Peyer's patch (tissue), 4 donors: ENCODE data around the gene ATP2A1. TPM values are rescaled to one million over a fixed set of nuclear protein-coding genes. Genes with fewer than 3 reads are reported as not detected.

Source experiments
- DNase-seq, 3 donors: peaks; one replicate each; pipeline ENCODE4 v3.0.0-alpha.2; 2017 to 2019
- H3K27ac ChIP-seq, 4 donors: fragments of 200-600 bp; sonication (generic); one replicate each; pipeline ENCODE4 v1.5.1; 2016 to 2019
- H3K27me3 ChIP-seq, 2 donors: fragments of 200-600 bp; sonication (generic); one replicate each; pipeline ENCODE4 v1.5.1; 2019
- H3K36me3 ChIP-seq, 3 donors: fragments of 200-600 bp; sonication (generic); one replicate each; pipeline ENCODE4 v1.5.1; 2016 to 2019
- H3K4me1 ChIP-seq, 4 donors: fragments of 200-600 bp; sonication (generic); one replicate each; pipeline ENCODE4 v1.5.1; 2016 to 2019
- H3K4me3 ChIP-seq, 4 donors: fragments of 200-600 bp; sonication (generic); 1 replicate in 3 of 4; 2 replicates in 1 of 4; pipeline ENCODE4 v1.5.1; 2016 to 2019; ENCODE audit warnings: mild to moderate bottlenecking in 1 of 4
- H3K9me3 ChIP-seq, 4 donors: fragments of 200-600 bp; sonication (generic); one replicate each; pipeline ENCODE4 v1.5.1; 2016 to 2019; ENCODE audit warnings: mild to moderate bottlenecking in 1 of 4
- POLR2A ChIP-seq, 2 donors: fragments of 450-650 bp; IDR thresholded peaks; one replicate each; pipeline ENCODE4 v1.5.1; 2017; ENCODE audit warnings: antibody characterized with exemption in 2 of 2, mild to moderate bottlenecking in 2 of 2, moderate library complexity in 2 of 2
- total RNA-seq, 4 donors: library from RNA; depleted of rRNA; stranded (reverse); fragments of >200 nt; gene quantifications; one replicate each; pipeline ENCODE4 v1.1.0, GENCODE V29; 2016
- TF ChIP-seq, protein P1 (sequence below), 6 experiments: fragments of 450-650 bp in 4 of 6; fragments of 200-600 bp in 2 of 6; sonication (generic) in 1 of 6; IDR thresholded peaks; one replicate each; pipeline ENCODE4 v1.5.1; 2017 to 2019; ENCODE audit warnings: antibody characterized with exemption in 6 of 6, mild to moderate bottlenecking in 3 of 6, moderate library complexity in 1 of 6

Gene ATP2A1
- total RNA-seq, 4 donors from 2014 or later, result 0.35 to 142 (median 2.0) TPM; not detected in 1

- TF ChIP-seq, protein P1, sequence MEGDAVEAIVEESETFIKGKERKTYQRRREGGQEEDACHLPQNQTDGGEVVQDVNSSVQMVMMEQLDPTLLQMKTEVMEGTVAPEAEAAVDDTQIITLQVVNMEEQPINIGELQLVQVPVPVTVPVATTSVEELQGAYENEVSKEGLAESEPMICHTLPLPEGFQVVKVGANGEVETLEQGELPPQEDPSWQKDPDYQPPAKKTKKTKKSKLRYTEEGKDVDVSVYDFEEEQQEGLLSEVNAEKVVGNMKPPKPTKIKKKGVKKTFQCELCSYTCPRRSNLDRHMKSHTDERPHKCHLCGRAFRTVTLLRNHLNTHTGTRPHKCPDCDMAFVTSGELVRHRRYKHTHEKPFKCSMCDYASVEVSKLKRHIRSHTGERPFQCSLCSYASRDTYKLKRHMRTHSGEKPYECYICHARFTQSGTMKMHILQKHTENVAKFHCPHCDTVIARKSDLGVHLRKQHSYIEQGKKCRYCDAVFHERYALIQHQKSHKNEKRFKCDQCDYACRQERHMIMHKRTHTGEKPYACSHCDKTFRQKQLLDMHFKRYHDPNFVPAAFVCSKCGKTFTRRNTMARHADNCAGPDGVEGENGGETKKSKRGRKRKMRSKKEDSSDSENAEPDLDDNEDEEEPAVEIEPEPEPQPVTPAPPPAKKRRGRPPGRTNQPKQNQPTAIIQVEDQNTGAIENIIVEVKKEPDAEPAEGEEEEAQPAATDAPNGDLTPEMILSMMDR (IDR thresholded peaks at IDR 0.05), result no peak
- TF ChIP-seq POLR2A (IDR thresholded peaks at IDR 0.05), result no peak
- DNase-seq, result peak in 2 of 3 donors; percentile 83 to 84
- Histone ChIP-seq H3K4me3 (no peak overlapping the region), H3K27ac (peak overlapping the region in 2 of 4 donors; percentile 39 to 82), H3K36me3 (no peaks in the 10 kb centered on the region), H3K9me3 (no peaks in the 10 kb centered on the region), H3K4me1 (peaks cover 0 to 8% (median 2%) of the 10 kb centered on the region in 4 donors), H3K27me3 (no peaks in the 10 kb centered on the region)
Observed at GRCh38 chr16:28930652-28931051, 52.4 kb downstream of the ATP2A1 start.

- Histone ChIP-seq H3K36me3 (no peaks in the 10 kb centered on the region), H3K4me1 (peaks cover 0 to 11% (median 4%) of the 10 kb centered on the region in 4 donors), H3K9me3 (no peaks in the 10 kb centered on the region), H3K4me3 (peak within 1 kb of the TSS in 2 of 4 donors; percentile 40 to 51), H3K27ac (peak within 1 kb of the TSS in 2 of 4 donors; percentile 74 to 82), H3K27me3 (no peaks in the 10 kb centered on the region)
- peak in 2 of 3 donors; percentile 75 to 78 for DNase-seq
- TF ChIP-seq POLR2A (IDR thresholded peaks at IDR 0.05), result no peak
- TF ChIP-seq, protein P1 (IDR thresholded peaks at IDR 0.05), result no peak
Observed at GRCh38 chr16:28931801-28932225, 53.5 kb downstream of the ATP2A1 start, which contains the start of gene CD19. CD19 (plus strand) TSS chr16:28931971; CDS start chr16:28932001, 30 bp downstream.

- Histone ChIP-seq H3K4me1 (peaks cover 0 to 12% (median 4%) of the 10 kb centered on the region in 4 donors), H3K27me3 (no peaks in the 10 kb centered on the region), H3K36me3 (no peaks in the 10 kb centered on the region), H3K4me3 (peak overlapping the region in 2 of 4 donors; percentile 40 to 51), H3K9me3 (no peaks in the 10 kb centered on the region), H3K27ac (peak overlapping the region in 2 of 4 donors; percentile 74 to 82)
- no peak for TF ChIP-seq POLR2A (IDR thresholded peaks at IDR 0.05)
- TF ChIP-seq, protein P1 (IDR thresholded peaks at IDR 0.05), result no peak
- no peak for DNase-seq
Observed at GRCh38 chr16:28932339-28933141, 54.3 kb downstream of the ATP2A1 start.

GRCh38 chr16:28933171-28933570 lies 54.9 kb downstream of the ATP2A1 start:
- H3K4me1 ChIP-seq, result peaks cover 0 to 12% (median 4%) of the 10 kb centered on the region in 4 donors
- H3K27me3 ChIP-seq, result no peaks in the 10 kb centered on the region
- no peak for DNase-seq
- no peak for TF ChIP-seq POLR2A (IDR thresholded peaks at IDR 0.05)
- TF ChIP-seq, protein P1 (IDR thresholded peaks at IDR 0.05), result no peak
- no peaks in the 10 kb centered on the region for H3K36me3 ChIP-seq
- H3K4me3 ChIP-seq, result peak overlapping the region in 2 of 4 donors; percentile 40 to 51
- H3K27ac ChIP-seq, result peak overlapping the region in 2 of 4 donors; percentile 74 to 82
- H3K9me3 ChIP-seq, result no peaks in the 10 kb centered on the region

- peaks cover 0 to 12% (median 4%) of the 10 kb centered on the region in 4 donors for H3K4me1 ChIP-seq
- no peaks in the 10 kb centered on the region for H3K27me3 ChIP-seq
- no peak overlapping the region for H3K4me3 ChIP-seq
- no peak overlapping the region for H3K27ac ChIP-seq
- TF ChIP-seq, protein P1 (IDR thresholded peaks at IDR 0.05), result no peak
- TF ChIP-seq POLR2A (IDR thresholded peaks at IDR 0.05), result no peak
- no peak for DNase-seq
- no peaks in the 10 kb centered on the region for H3K9me3 ChIP-seq
- no peaks in the 10 kb centered on the region for H3K36me3 ChIP-seq
Observed at GRCh38 chr16:28935346-28935745, 57.1 kb downstream of the ATP2A1 start.
